ENCODE measurements around the gene LOXL1. TPM values are rescaled to one million over a fixed set of nuclear protein-coding genes. Genes with fewer than 3 reads are reported as not detected.

The LOXL1 gene
- total and polyA plus RNA-seq, 2 of the 4 experiments (the other 2 are of a cell fraction): 148 to 332 TPM

- WGBS, 2 experiments (ENCODE audit: extremely low coverage in 2 of 2, insufficient read length in 1 of 2): no CpG with 5 or more reads among the region's 3 CpGs
- H3K56ac ChIP-seq (ENCODE audit: extremely low read depth, insufficient read depth, low read length): no peak overlapping the region
- CTCF ChIA-PET: no interaction called here
Measured at GRCh38 chr15:73884159-73884558, 42.1 kb upstream of the LOXL1 start.

More at GRCh38 chr15:73884159-73884558, 42.1 kb upstream of the LOXL1 start:
- Histone ChIP-seq H3K9ac (ENCODE audit: low read depth, low read length) (no peak overlapping the region), H4K20me1 (ENCODE audit: insufficient read depth, low read length) (0 out of 2 replicates have a peak, but pooled peaks cover 3% of the 10 kb centered on the region), H3K4me1 (ENCODE audit: control insufficient read depth, insufficient read depth, low read length) (no peaks in the 10 kb centered on the region), H4K5ac (ENCODE audit: low read depth, low read length) (no peak overlapping the region), H3K79me1 (ENCODE audit: low read depth in 1 of 2, low read length in 2 of 2) (no peaks in the 10 kb centered on the region), H3K4me3 (ENCODE audit: insufficient read depth, low read depth, low read length) (no peak overlapping the region), H2AK5ac (ENCODE audit: low read depth, low read length) (no peak overlapping the region), H3K27ac (ENCODE audit: insufficient read depth, low read length) (no peak overlapping the region), H3K27me3 (ENCODE audit: control insufficient read depth, insufficient read depth, low read length) (peaks cover 59% of the 10 kb centered on the region), H2AK9ac (replicated peaks; ENCODE audit: low read depth, low read length, poor library complexity) (no peak overlapping the region), H4K8ac (ENCODE audit: low read depth in 2 of 2, low read length in 2 of 2) (no peak overlapping the region), H2AFZ (replicated peaks; ENCODE audit: low read length, poor library complexity) (no peak overlapping the region), H2BK120ac (ENCODE audit: low read depth, low read length) (no peak overlapping the region), H2BK15ac (ENCODE audit: low read depth, low read length) (no peak overlapping the region), H3K9me1 (ENCODE audit: insufficient read depth, low read length) (no peaks in the 10 kb centered on the region), H3K18ac (ENCODE audit: low read depth, low read length) (no peak overlapping the region), H3K4me2 (ENCODE audit: low read depth, low read length) (no peak overlapping the region), H3K23ac (ENCODE audit: low read depth, low read length) (no peak overlapping the region), H2BK5ac (ENCODE audit: low read depth, low read length, poor library complexity, severe bottlenecking) (no peak overlapping the region), H2BK20ac (ENCODE audit: low read depth, low read length) (no peak overlapping the region), H3K14ac (replicated peaks; ENCODE audit: low read depth, low read length) (no peak overlapping the region), H3K9me3 (ENCODE audit: control insufficient read depth, insufficient read depth, low read length) (no peaks in the 10 kb centered on the region), H3K4ac (ENCODE audit: low read depth, low read length) (no peak overlapping the region), H3K36me3 (ENCODE audit: control insufficient read depth, insufficient read depth, low read length) (no peaks in the 10 kb centered on the region), H4K91ac (ENCODE audit: insufficient read depth, low read depth, low read length) (no peak overlapping the region)
- in situ Hi-C loops (cut with MboI; ENCODE audit: low sequenced_read_pairs): no loop called here
- no TSS peak for BruUV-seq (replicated peaks)
- dilution Hi-C loops (cut with HindIII; ENCODE audit: low sequenced_read_pairs, unreplicated experiment): no loop called here
- POLR2A ChIA-PET (ENCODE audit: unreplicated experiment): no interaction called here
- TF ChIP-seq USF2 (IDR thresholded peaks at IDR 0.05; ENCODE audit: low read depth, low read length) (no peak), RCOR1 (IDR thresholded peaks at IDR 0.05; ENCODE audit: insufficient replicate concordance, low read length) (no peak), NFE2L2 (IDR thresholded peaks at IDR 0.05; ENCODE audit: low read depth, low read length) (no peak), CTCF (conservative IDR thresholded peaks at IDR 0.05; ENCODE audit: low read depth, low read length) (no peak), SMC3 (IDR thresholded peaks at IDR 0.05; ENCODE audit: low read depth, low read length) (no peak), MAZ (IDR thresholded peaks at IDR 0.05; ENCODE audit: borderline replicate concordance, low read depth, low read length) (no peak), BHLHE40 (IDR thresholded peaks at IDR 0.05; ENCODE audit: low read depth, low read length) (no peak), CEBPB (IDR thresholded peaks at IDR 0.05; ENCODE audit: low read depth, low read length) (no peak), CHD1 (IDR thresholded peaks at IDR 0.05; ENCODE audit: low read depth, low read length) (no peak), FOS (IDR thresholded peaks at IDR 0.05; ENCODE audit: low read depth, low read length) (no peak), MXI1 (IDR thresholded peaks at IDR 0.05; ENCODE audit: borderline replicate concordance, low read depth, low read length) (no peak), RFX5 (IDR thresholded peaks at IDR 0.05; ENCODE audit: low read depth, low read length) (no peak), ELK1 (IDR thresholded peaks at IDR 0.05; ENCODE audit: borderline replicate concordance, low read depth, low read length) (no peak), RAD21 (IDR thresholded peaks at IDR 0.05; ENCODE audit: low read length) (no peak), POLR2A (IDR thresholded peaks at IDR 0.05; ENCODE audit: low read depth, low read length) (no peak)
- DNase-seq (no peak), ATAC-seq (ENCODE audit: low read depth) (no peak)
- intact Hi-C loops (cut with micrococcal nuclease): no loop called here
